HEK293T (cell line): Measurements from ENCODE around the gene ADD1.

Source experiments
- BHLHE40 ChIP-seq: fragments of 450-650 bp; IDR thresholded peaks from 2 replicates; pipeline ENCODE4 v1.6.1; 2016; ENCODE audit warnings: mild to moderate bottlenecking, moderate library complexity, borderline replicate concordance
- FOXA1 ChIP-seq: fragments of 450-650 bp; IDR thresholded peaks from 2 replicates; pipeline ENCODE4 v1.6.1; 2016; ENCODE audit warnings: mild to moderate bottlenecking
- FOXM1 ChIP-seq: fragments of 450-650 bp; IDR thresholded peaks from 2 replicates; pipeline ENCODE4 v1.6.1; 2017; ENCODE audit warnings: mild to moderate bottlenecking, borderline replicate concordance
- PKNOX1 ChIP-seq: fragments of 450-650 bp; IDR thresholded peaks from 2 replicates; pipeline ENCODE4 v1.6.1; 2016
- SUZ12 ChIP-seq: fragments of 450-650 bp; IDR thresholded peaks from 2 replicates; pipeline ENCODE4 v1.6.1; 2016; ENCODE audit warnings: mild to moderate bottlenecking

DNA sequence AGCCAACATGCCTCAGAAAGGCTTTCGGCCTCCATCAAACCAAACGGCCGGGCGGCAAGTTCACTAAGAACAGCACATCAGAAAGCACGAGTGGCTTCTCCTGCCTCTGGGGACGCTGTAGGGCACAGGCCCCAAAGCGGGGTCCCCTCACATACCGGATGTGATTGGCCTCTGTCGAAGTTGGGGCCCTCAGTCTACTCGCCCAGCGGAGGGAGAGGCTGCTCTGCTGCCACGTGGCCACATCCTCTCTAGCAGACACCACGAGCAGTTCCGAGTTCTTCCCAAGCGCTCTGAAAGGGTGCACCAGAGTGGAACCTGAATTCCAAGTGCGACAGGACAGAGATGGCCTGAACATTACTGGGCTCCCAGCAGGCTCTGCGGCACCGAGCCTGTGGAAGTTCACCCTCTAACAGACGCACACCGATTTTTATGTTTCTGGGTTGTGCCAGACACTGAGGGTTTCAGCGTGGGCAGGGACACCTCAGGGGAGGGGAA, 98.4 kb downstream of the ADD1 start:
- TF ChIP-seq PKNOX1 = no peak
- TF ChIP-seq SUZ12 = no peak
- TF ChIP-seq FOXM1 = no peak
- TF ChIP-seq FOXA1 = no peak
- no peak for TF ChIP-seq BHLHE40
